SHP77 treated with DMSO at 0.1 percent for 48 hours (cell line): ENCODE measurements around the gene C16orf82.
"Not testable (repeated sequence)": the region's sequence is repeated elsewhere in the genome, so short reads cannot be mapped to it uniquely, and the experiment has no call there.

Source experiments
- DNase-seq: peaks from one replicate; lab custom pipeline; 2025; lab: John Stamatoyannopoulos, UW

The C16orf82 gene

DNA sequence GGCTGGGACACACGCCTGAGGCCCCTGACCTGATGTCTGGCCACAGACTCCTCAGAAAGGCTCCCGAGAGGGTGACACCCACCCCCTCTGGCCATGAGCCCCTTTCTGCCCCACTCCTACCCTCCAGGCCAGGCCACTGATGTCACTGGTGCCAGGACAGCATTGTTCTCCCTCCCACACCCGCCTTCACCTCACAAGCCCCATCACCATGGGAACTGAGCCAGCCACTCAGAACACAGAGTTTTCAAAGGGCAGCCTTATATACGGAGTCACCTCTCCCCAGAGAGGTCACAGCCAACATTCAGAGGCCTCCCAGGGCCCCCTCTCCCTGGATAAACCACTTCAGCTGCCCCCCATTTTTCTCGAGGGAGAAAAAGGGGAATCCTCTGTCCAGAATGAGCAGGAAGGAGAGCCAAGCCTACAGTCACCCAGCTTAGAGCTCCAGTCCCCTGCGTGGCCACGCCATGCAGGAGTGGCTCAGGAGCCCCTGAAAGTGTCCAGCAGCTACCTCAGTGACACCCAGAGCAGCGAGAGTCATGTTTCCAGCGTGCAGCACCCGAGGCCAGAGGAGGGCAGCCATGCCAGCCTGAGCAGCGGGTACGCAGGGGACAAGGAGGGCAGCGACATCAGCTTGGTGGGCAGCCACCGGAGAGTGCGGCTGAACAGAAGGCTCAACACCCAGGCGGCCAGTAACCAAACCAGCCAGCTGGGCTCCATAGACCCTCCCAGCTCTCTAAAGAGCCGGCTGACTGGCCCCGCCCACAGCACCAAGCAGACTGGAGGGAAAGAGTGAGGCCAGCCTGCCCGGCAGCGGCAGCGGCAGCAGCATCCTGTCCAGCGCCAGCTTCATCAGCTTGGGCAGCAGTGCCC, at the start of gene C16orf82:
Gene C16orf82 (plus strand): TSS at position 260 of the 870 bp plus-strand sequence.
- DNase-seq: no peak

DNA sequence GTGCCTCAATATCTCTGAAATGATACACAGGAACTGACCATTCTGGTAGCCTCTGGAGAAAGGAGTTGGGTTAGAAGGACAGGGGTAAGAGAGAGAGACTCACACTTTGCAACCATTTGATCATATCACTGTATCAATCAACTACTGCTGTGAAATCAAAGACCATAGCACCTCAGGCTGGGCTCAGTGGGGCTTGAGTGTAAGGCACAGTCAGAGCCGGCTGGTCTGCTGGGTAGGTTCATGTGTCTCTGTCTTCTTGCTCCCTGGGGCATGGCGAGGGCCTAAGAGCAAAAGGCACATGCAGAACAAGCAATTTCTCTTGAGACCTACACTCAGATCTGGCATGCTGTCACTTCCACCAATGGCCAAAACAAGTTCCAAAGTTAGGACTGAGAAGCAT, 46.7 kb upstream of the C16orf82 start:
- no peak for DNase-seq

DNA sequence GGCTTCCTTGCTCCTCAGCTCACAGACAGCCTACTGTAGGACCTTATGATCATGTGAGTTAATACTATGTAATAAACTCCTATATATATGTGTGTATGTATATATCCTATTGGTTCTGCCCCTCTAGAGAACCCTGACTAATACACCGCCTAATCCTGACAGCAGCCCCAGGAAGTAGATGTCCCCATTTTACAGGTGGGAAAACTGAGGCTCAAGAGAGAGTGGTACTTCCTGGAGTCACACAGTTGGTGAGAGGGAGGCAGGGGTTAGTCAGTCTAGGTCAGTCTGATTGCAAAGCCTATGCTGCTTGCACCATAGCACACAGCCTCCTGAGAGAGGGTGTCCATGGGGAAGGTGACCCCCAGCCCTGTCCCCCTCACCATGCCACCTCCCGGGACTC, 42.7 kb upstream of the C16orf82 start:
- no peak for DNase-seq

DNA sequence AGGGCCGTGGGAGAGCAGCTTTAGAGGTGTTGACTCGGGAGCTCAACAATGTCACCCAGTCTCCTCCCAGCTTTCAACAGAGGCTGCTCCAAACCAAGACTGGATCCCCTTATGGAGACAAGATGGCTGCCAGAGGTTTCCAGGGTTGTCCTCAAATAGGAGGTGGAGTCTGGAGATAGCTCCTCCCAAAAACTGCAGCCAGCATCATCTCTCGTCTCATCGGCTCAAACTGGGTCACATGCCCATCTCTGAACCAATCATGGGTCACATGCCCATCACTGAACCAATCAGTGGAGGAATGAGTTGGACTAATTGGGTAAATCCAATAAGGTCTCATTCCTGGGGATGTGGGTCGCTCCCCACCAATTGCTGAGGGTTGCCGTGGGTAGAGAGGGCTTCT, 41.1 kb upstream of the C16orf82 start:
- no peak for DNase-seq

DNA sequence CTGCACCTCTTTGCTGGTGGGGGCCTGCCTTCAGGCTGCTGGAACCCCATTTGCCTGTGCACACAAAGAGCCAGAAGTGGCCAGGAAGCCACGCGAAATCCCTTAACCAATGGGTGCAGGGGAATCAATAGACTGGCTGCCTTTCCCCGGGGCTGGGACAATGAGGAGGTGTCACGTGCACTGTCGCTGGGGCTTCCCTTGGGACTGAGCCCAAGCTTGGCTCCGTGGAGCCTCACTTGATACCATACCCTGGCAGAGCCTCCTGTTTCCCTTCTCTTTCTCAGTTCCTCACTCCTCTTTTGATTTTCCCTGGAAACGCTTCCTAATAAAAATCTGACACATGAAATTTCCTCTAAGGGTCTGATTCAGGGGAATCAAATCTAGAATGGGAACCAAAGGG, 38.8 kb upstream of the C16orf82 start:
- DNase-seq: no peak

DNA sequence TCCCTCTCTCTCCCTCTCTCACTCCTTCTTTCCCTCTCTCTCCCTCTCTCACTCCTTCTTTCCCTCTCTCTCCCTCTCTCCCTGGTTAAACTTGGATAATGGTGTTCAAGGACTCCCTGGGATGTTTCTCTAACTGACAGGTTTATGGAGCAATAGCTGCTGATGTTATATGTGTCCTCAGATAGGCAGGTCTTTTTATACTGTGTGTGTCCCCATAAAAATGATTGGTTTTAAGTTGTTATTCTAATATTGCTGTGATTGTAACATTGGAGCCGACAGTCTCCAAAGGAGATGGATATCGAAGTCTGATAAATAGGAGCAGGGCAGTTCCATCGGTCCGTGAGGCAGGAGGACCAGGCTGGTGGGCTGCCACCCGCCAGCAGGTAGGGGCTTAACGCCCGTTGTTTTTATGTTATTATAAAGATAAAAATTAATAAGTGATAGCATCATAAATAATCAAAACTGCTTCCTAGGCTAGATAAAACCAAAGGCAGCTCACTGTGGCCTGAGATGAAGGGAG, 38.1 kb upstream of the C16orf82 start:
- no peak for DNase-seq

DNA sequence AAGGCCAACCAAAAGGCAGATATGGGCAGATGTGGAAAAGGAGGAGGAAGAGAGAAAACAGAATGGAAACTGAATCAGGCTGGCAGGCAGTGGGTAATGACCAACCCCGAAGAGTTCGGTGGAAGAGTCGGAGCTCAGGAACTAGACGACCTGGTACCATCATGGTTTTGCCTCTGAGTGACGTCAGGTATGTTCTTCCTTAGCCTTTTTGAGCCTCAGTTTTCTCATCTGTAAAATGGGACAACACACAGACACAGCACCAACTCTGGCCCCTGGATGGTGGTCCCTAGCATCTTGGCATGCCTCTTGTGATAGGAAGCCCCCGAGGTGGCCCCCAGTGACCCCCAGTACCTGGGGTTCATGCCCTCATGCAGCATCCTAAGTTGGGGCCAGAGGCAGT, 37.2 kb upstream of the C16orf82 start:
- no peak for DNase-seq

DNA sequence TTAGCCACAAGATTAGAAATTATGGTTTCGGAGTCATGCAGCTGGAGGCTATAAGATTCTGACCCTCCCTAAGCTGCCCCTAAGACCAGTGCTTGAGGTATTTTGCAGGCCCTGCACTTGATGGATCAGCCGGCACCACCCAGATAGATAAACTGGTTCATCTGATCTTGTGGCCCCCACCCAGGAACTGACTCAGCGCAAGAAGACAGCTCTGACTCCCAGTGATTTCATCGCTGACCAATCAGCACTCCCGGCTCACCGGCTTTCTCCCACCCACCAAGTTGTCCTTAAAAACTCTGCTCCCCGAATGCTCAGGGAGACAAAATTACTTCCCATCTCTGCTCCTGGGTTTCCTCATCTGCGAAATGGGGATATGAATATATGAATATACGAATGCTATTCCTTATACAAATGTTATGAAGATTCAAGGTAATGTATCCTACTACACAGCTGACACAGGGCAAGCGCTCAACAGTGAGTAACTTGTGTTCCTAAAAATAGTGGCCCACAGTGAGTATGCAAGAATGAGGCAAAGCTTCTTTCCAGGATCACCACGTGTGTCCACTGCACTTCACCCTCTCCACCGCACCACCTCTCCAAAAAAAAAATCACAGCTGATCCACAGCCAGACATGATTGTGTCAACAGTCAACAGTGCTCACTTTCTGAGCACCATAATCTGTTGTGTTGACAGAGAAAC, 33.3 kb upstream of the C16orf82 start:
- DNase-seq: no peak

DNA sequence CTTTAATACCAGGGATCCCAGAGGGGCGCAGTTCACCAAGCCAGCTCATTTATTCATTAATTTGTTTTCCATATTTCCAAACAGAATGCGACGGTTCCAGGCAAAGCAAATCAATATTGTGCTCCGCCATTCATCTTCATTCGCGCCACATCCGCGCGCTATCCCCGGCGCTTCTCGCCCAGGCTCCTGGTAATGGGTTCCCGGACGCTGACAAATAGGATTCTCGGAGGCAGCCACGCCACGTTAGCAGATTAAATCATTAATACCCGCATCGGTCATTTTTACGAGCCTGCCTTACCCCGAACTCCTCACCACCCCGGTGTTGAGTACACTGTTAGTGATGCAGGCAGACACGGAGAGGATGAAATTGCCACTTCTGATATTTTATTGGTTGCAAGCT, 26.0 kb upstream of the C16orf82 start:
- DNase-seq: no peak

DNA sequence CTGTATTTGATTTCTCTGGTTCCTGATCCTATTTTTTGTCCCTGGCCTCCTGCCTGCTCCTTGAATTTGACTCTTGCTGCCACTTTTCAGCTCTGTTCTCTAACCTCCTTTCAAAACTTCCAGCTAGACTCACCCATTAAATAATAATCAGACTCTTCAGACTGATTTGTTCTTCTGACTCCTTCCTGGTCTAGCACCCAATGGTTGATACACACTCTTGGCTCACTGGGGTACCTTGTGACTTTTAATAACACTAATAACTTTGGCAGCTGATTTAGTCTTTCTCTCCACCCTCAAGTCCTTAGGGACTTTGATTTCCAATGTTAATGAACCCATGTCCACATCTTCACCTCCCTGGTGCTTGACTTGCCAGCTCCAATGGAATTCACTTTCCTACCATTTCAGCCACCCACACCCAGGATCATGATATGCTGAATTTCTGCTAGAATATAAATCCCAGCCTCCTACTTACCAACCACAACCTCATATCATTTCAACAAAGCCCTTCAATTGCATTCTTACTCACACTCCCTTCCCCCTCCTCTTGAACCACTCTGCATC, 19.7 kb upstream of the C16orf82 start:
- no peak for DNase-seq

DNA sequence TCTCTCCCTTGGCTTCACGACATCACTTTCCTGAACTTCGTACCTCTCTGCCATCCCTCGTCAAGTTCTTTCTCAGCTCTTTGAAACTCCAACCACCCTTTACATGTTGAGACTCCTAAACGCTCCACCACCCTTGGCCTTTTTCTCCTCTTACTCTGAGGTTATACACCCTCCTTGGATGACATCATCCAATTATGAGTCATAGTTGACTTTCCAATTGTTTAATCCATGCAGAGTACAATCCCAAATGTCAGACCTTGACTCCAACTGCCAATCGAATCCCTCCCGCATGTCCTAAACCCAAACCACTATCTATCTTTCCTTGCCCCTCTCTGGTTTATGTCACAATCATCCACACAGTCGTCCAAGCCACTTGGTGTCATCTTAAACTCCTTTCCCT, 18.4 kb upstream of the C16orf82 start:
- no peak for DNase-seq

DNA sequence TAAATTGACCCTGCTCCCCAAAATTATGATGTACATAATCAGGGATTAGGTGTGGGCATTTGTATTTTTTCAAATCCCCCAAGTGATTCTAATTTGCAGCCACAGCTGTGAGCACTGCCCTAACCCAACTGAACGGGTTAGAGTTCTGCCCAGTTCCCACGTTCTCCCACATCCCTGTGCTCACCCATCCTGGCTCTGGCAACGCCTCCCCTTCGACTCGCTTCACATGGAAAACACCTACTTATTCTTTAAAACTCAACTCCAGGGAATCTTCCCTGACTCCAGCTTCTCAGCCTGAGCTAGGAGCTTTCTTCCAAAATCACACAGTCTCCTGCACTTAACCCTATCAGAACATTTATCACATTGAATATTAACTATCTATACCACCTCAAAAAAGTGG, 17.6 kb upstream of the C16orf82 start:
- no peak for DNase-seq

DNA sequence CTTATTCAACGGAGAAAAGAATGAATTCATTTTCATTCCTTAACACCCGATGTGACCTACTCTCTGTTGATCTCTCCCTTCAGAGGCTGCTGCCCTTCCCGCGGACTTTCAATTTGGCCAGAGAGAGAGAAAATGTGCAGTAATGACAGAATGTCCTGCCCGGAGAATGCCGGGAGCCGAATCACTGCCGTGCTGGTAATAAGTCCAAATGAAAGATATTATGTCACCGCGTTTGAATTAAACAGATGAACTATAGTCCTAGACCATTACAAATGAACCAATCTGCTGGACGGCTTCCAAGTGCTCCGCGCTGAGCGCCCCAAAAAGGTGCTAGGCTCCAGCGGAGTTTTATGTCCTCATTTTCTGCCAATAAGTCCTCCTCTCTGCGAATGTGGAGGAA, 14.7 kb upstream of the C16orf82 start:
- no peak for DNase-seq

DNA sequence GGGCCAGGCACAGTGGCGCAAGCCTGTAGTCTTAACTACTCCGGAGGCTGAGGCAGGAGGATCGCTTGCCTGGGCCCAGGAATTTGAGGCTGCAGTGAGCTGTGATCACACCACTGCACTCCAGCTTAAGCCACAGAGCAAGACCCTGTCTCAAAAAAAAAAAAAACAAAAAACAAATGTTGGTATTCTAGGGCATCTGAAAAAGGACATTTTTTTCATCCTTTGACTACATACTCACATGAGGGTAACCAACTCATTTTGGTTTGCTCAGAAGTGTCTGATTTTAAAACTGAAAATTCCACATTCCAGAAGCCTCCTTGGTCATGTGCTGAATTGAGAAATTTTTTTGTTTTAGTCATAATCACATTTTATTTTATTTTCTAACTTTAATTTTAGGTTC, 12.7 kb upstream of the C16orf82 start:
- no peak for DNase-seq

DNA sequence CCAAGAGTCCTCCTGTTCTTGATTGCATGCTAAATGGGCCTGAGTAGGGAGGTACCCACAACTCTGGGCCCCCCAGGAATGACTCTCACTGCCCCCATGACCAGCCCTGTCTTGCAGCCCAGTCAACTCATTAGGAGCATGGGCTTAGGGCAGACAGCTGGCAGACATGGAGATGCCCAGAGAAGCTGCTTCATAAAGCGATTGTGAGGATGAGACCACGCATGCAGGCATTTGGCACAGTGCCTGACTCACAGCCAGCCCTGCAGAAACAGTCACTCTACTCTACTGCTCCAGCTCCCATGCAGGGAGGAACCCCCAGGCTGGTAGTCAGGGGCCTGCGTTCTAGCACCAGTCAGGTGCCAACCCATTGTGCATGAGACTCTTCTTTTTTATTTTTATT, 8.4 kb upstream of the C16orf82 start:
- no peak for DNase-seq

DNA sequence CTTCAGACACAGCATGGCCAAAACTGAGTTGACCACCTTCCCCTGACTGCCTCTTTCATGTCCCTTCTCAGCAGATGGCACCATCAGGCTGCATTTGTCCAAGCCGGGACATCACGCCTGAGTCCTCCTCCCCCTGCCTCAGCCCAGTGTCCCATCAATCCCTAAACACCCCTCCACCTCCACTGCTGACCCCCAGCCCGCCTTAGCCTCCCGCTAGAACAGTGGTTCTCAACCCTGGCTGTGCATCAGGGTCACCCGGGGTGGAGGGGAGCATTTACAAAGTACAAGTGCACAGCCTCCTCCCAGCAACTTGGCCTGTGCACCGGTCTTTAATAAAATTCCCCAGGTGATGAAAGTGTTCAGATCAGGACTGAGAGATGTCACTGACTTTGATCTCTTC, 4.0 kb downstream of the C16orf82 start:
- DNase-seq: no peak

DNA sequence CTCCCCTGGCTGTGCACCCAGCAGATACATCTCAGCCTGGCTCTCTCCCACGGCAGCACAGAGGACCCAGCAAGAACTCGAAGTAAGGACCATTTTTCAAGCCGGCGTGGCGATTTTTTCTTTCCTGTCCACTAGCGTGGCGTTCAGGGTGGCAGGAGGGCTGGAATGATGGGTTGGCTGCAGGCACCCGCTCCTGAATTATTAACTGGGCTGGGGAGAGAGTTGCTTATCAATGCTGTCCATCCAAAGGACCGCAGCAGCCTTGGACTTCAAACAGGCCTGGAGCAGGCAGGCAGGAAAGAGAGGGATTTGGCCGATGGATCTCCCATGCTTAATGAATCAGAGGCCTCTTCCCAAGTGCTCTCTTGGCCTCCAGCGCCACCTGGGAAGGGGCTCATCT, 7.0 kb downstream of the C16orf82 start:
- no peak for DNase-seq

DNA sequence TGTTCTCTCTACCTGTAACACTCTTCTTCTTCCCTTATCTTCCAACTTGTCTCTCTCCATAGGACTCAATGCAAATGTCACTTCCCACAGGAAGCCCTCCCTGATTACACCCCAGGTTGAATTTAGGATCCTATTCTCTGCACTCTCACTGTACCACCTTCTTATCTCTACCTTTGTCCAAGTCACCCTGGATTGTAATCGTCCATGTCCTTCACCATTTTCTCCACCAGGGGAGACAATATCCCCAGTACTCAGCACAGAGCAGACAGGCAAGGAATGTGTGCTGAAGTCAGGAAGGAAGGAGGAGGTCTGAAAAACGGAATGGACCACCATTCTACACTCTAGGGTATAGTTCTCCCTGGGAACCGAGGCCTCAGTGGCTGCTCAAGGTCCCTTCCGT, 14.2 kb downstream of the C16orf82 start:
- DNase-seq: no peak

DNA sequence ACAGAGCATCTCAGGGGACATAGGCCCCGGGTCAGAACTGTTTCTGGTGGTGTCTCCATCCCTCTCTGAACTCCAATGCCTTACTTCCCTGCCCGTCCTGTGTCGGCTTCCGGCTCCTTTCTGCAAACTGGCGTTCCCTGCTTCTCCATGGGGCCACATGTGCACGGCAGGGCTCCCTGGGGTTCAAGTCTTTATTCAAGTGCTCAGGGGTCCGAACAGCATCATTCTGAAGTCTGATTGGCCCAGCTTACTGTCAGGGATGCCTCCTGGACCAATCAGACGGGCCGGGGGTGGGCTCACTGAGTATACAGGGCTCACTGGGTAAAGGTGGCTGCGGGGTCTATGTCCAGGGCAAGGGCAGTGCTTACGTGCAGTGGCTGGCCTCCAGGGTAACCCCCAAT, 17.1 kb downstream of the C16orf82 start:
- no peak for DNase-seq

DNA sequence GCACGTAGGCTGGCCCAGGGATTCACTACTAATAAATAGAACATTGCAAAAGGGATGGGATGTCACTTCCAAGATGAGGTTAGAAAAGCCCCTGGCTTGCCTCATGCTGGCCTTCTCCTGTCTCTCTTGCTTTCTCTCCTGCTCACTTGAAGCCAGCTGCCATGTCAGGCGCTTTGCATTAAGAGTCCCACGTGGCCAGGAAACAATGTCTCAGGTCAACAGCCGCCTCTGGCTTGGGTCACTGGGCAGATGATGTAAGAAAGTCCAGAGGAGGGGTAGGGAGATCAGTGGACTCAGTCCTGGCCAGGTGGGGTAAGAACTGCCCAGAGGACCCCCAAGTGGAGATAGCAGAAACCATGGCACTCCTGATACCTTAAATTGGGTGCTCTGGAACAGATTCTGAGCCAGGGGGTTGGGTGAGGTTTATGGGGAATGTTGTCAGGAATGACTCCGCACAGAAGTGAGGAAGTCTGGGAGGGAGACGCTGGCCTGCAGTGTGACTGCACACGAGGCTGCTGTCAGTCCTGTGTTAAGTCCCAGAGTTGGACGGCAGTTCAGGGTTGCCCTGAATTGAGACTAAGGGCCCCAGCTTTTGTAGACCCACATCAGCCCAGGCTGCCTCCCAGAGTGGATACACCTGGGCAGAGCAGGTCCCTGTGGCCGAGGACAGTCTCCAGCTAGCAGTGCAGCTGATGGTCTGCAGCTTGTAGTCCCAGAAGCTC, 17.7 kb downstream of the C16orf82 start:
- DNase-seq: no peak

DNA sequence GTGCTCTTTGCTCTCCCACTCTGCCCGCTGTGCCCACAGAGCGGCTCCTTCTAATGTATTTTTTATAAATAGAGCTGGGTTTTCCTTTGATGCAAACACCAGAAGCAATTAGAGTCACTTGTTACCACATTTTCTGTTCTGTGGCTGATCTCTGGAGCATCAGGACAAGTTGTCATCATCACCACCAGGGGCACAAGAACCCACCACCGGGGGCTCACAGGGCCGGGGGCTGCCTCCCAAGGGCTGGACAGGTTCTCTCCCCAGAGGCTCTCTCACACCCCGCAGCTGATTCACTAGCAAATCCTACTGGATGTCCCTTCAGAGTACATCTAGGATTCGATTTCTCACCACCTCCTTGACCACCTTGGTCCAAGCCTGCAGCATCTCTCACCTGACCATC, 18.5 kb downstream of the C16orf82 start:
- no peak for DNase-seq

DNA sequence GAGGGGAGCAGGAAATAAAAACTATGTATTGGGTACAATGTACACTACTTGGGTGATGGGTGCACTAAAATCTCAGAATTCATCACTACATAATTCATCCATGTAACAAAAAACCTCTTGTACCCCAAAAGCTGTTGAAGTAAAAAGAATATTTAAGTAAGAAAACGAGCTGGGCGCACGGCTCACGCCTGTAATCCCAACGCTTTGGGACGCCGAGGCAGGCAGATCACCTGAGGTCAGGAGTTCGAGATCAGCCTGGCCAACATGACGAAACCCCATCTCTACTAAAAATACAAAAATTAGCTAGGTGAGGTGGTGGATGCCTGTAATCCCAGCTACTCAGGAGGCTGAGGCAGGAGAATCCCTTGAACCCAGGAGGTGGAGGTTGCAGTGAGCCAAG, 19.3 kb downstream of the C16orf82 start:
- not testable (repeated sequence) for DNase-seq
